Subcutaneous adipose tissue (tissue), 4 donors: ENCODE measurements around the gene CCDC148. TPM values are rescaled to one million over a fixed set of nuclear protein-coding genes. Genes with fewer than 3 reads are reported as not detected.

Experiments used
- CTCF ChIP-seq: fragments of 450-650 bp; IDR thresholded peaks from one replicate; pipeline ENCODE4 v1.5.1; 2016; ENCODE audit warnings: low read depth, mild to moderate bottlenecking, control low read depth, antibody characterized with exemption, moderate library complexity
- total RNA-seq, 4 donors: library from RNA; depleted of rRNA; stranded (reverse); fragments of >200 nt; gene quantifications; one replicate each; pipeline ENCODE4 v1.1.0, GENCODE V29; 2016

The CCDC148 gene
- total RNA-seq, 4 donors from 2014 or later, result 0.51 to 2.0 (median 1.3) TPM

- no peak for TF ChIP-seq CTCF
These were observed 156.2 kb downstream of the CCDC148 start for GRCh38 chr2:158300394-158300793.

- no peak for TF ChIP-seq CTCF
These were observed 158.9 kb downstream of the CCDC148 start for GRCh38 chr2:158297606-158298005.

- TF ChIP-seq CTCF, result no peak
These were observed 159.4 kb downstream of the CCDC148 start for GRCh38 chr2:158297120-158297519.

- no peak for TF ChIP-seq CTCF
These were observed 162.8 kb downstream of the CCDC148 start for GRCh38 chr2:158293722-158294121.

GRCh38 chr2:158291544-158292180 is 164.9 kb downstream of the CCDC148 start:
- no peak for TF ChIP-seq CTCF

GRCh38 chr2:158290225-158290624 is 166.3 kb downstream of the CCDC148 start:
- TF ChIP-seq CTCF, result no peak

GRCh38 chr2:158276619-158277471 is 179.7 kb downstream of the CCDC148 start:
- no peak for TF ChIP-seq CTCF
